HG02970 (cell line): ENCODE data around the gene ITFG1.

Experiments used
- ATAC-seq: cut with Tn5 transposase; IDR thresholded peaks from one replicate; pipeline ENCODE4 v1.9.1; 2021; ENCODE audit warnings: mild to moderate bottlenecking, moderate library complexity, moderate number of reproducible peaks; ENCODE audit not compliant: unreplicated experiment, low FRiP score

ITFG1 gene

DNA sequence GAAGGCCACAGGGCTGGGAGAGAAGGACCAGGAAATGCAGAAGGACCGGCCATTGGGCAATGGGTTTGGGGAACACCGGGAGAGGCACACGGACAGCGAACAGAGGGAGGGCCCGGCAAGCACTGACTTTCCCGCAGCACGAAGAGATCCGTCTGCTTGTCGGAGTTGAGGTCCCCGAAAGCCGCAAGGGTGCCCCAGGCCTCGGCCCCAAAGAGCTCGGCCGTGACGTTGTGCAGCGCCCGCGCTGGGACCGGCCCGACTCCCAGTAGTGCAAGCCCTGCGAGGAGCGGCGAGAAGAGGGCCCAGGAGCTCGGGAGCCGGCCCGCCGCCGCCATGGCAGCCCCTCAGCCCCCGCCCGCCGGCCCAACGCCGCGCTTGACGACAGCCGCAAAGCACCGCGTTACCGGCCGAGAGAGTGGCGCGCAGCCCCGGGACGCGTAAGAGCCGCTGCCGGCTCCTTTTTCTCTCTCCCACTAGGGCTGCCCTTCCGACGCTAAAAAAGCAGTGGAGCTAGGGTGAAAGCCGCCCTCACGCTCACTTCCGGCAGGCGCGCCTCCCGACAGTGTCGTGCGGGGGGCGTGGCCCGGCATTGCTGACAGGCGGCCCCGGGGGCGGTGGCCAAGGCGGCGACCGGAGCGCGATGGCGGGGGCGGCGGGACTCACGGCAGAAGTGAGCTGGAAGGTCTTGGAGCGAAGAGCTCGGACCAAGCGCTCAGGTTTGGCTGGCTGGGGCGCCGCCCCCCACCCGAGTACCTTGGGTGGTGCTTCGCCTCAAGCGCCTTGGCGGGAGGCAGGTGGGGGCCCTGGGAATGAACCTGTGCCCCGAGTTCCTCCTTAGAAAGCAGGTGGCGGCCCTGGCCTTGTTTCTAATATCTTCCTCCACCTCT lies at the start of gene ITFG1, which contains the start of gene PHKB:
Gene ITFG1 (minus strand): TSS at position 353 of the 887 bp plus-strand sequence. CDS start 18 bp downstream, at position 335.
Gene PHKB (plus strand): TSS at position 621 of the 887 bp plus-strand sequence. CDS start 20 bp downstream, at position 641.
- ATAC-seq, result peak; percentile 88

- no peak for ATAC-seq
These were observed 46.8 kb upstream of the ITFG1 start for GRCh38 chr16:47507701-47508100.

- ATAC-seq, result no peak
These were observed 45.9 kb upstream of the ITFG1 start for GRCh38 chr16:47506800-47507199.

DNA sequence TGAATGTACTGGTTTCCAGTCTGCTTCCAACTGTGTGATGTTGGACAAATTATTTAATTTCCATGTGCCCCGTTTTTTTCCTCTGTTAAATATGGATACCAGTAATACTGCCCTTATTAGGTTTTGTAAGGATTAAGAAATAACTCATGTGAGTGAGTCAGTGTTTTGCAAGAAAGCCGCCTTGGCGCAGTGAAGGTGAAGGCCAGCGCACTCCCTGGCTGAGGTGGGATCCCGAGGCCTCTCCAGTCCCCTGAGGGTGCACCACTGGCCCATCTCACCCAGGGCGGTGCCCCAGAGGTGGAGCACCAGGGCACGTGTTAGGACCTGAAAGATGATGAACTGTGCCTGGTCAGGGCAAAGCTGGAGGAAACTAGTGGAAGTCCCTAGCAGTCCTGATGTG lies 43.7 kb upstream of the ITFG1 start:
- ATAC-seq, result no peak

DNA sequence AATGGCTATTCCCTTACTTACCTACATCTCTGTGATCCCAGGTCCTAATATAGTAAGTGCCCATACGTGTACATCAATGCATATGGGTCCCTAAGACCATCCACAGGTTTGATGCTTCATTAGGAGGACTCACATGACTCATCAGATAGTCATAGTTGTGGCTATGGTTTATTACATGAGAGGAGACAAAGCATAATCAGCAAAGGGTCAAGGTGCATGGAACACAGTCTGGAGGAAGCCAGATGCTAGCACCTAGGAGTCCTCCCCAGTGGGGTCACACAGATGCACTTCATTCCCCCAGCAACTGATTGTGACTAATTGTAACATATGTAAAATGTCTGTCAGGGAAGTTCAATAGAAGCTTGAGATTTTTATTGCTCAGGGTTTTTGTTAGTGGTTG lies 43.1 kb upstream of the ITFG1 start:
- ATAC-seq, result no peak

GRCh38 chr16:47499700-47500264 lies 38.9 kb upstream of the ITFG1 start:
- no peak for ATAC-seq

GRCh38 chr16:47499080-47499699 lies 38.3 kb upstream of the ITFG1 start:
- ATAC-seq, result no peak

- ATAC-seq, result peak; percentile 54
These were observed 32.8 kb upstream of the ITFG1 start for GRCh38 chr16:47493381-47494337.

DNA sequence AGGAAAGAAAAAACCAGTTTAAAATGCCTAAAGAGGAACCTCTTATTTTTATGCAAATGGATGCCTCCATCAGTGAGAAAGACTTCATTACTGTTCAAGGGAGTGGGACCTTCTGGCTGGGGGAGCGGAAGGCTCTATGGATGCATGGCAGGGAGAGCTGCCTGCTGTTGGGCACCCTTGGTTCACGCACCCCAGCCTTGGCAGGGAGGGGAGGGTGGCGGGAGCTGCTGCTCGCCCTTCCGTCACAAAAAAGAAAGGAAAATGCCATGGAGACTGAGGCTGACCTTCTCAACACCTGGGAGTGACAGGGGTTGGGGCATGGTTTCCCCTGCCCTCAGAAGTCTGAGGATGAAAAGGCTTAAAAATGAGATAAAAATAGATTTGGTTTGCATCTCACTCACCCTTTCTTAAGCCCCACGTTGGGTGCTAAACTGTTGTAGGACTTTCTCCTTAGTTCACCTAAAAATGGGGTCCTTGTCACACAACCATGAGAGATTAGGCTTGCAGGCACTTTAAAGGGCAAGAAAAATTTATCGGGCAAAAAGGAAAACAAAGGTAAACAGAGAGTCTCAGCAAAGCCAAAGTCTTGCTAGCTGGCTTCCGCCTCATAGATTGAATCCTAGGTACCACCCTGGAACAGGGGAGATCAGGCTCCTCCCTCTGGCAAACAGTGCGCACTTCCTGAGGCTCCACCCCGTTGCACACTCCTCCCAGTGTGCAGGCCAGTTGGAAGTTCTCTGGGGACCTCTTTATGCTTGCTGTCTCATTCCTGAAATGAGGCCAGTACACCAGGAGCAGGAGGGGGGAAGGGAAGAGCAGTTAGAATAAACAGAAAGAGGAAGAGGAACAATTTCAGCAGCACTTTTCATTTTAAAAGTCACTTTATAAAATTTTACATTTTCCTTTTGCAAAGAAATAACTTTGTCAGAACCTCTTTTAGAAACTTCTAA lies 31.8 kb upstream of the ITFG1 start:
- ATAC-seq, result peak; percentile 61

DNA sequence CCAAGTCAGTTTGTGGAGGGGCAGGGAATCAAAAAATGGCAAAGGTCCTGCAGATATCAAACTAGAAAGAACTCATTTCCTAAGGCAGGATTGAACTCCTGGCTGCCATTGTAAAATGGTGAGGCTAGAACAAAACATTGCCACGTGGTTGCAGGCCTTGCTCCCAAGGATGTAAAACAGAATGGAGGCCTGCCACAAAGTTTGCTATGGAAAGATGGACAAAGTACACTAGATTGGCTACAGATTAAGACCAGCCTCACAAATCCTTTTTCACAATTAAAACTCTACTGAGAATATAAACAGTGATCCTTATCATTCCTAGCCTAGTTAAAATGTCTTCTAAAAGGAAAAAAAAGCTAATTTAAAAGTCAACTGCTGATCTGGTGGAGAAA lies 31.2 kb upstream of the ITFG1 start:
- no peak for ATAC-seq

GRCh38 chr16:47490471-47490870 lies 29.6 kb upstream of the ITFG1 start:
- ATAC-seq, result no peak

DNA sequence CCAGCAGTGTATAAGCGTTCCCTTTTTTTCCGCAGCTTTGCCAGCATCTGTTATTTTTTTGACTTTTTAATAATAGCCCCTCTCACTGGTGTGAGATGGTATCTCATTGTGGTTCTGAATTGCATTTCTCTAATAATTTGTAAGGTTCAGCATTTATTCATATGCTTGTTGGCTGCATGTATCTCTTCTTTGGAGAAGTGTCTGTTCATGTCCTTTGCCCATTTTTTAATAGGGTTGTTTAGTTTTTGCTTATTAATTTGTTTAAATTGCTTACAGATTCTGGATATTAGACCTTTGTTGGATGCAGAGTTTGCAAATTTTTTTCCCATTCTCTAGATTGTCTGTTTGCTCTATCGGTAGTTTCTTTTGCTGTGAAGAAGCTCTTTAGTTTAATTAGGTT lies 27.2 kb upstream of the ITFG1 start:
- no peak for ATAC-seq

GRCh38 chr16:47486856-47487255 lies 26.0 kb upstream of the ITFG1 start:
- ATAC-seq, result no peak

DNA sequence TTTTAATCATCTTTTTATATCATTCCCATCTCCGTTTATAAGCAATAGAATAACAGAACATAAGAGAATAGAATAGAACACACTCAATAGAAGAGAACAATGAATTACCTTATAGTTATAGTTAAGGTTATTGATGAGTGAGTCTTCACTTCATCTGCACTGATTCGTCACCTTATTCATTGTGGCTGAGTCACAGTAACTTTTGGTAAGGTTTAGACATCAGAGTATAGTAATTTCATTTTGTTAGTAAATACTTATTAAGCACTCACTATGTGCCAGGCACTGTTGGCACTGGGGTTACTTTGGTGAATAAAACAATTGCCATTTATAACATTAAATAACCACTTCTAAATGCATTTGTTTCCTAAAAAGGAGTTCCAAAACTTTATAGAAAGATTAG lies 22.8 kb upstream of the ITFG1 start:
- ATAC-seq, result no peak

DNA sequence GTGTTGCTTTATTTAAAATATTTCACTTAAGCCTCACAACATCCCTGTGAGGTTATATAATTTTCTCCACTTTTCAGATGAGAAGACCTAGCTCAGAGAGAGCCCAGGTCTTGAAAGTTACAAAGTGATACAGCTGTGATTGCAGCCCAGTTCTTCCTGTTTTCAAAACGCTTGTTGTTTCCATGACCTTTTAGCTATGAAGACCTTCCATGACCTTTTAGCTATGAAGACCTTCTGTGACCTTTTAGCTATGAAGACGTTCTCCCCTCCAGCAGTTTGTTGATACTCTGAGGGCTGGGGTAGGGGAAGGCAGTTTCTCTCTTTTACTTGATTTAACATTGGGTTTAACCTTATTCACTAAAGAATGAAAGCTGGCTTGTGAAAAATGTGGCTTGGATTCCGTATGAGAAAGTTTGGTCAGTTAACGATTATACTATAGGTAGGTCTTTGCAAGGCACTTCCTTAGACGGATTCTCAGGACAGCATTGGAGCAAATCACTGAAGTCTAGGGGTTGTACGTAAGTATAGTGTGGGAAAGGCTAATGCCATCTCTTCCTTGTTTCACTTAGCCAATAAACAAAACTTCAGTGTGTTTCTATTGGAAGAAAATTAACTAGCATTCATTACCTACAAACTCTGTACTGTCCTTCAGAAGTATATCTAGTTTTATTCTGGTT lies 21.0 kb upstream of the ITFG1 start:
- no peak for ATAC-seq

- no peak for ATAC-seq
These were observed 19.5 kb upstream of the ITFG1 start for GRCh38 chr16:47480410-47480809.

DNA sequence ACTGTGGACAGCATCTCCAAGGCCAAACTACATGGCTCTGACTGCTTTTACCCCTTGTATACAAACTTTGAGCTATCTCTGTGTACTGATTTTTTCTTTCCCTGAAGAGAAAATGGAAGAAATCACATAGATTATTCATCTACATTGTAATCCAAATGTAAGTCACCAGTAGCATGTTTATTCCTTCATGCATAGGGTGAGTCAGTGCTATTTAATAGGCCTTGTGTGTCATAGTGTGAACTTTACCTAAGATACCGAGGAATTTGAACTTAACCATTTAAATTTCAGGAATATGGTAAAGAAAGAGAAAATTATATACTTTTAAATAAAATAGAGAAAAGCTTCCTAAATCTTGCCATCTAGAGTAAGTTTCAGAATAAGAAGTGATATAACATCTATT lies 16.8 kb upstream of the ITFG1 start:
- ATAC-seq, result no peak

GRCh38 chr16:47476654-47477345 lies 15.9 kb upstream of the ITFG1 start:
- ATAC-seq, result no peak
